Spleen (tissue), 11 donors: ENCODE measurements around the gene MBIP. TPM values are rescaled to one million over a fixed set of nuclear protein-coding genes. Genes with fewer than 3 reads are reported as not detected.

Experiments used
- DNase-seq: peaks from one replicate; pipeline ENCODE4 v3.0.0-alpha.2; 2020
- H3K27ac ChIP-seq, 8 donors: fragments of 200-600 bp; sonication (generic) in 7 of 8; 1 replicate in 4 of 8; 2 replicates in 4 of 8; pipeline versions ENCODE4 v1.5.0 to v1.8.0; 2016 to 2021; ENCODE audit warnings: inconsistent platforms in 4 of 8, mild to moderate bottlenecking in 4 of 8, moderate library complexity in 1 of 8
- H3K27me3 ChIP-seq, 7 donors: fragments of 200-600 bp; sonication (generic) in 6 of 7; replicated peaks in 1 of 7; 1 replicate in 4 of 7; 2 replicates in 3 of 7; pipeline versions ENCODE4 v1.5.0 to v1.8.0; 2016 to 2021; ENCODE audit warnings: inconsistent platforms in 3 of 7, mild to moderate bottlenecking in 1 of 7
- H3K36me3 ChIP-seq, 6 donors: fragments of 200-600 bp; sonication (generic) in 5 of 6; 1 replicate in 4 of 6; 2 replicates in 2 of 6; pipeline versions ENCODE4 v1.5.0 to v1.8.0; 2016 to 2021; ENCODE audit warnings: inconsistent platforms in 2 of 6
- H3K4me1 ChIP-seq, 6 donors: fragments of 200-600 bp; sonication (generic) in 5 of 6; 1 replicate in 3 of 6; 2 replicates in 3 of 6; pipeline versions ENCODE4 v1.5.0 to v1.8.0; 2016 to 2021; ENCODE audit warnings: inconsistent platforms in 3 of 6
- H3K4me3 ChIP-seq, 8 donors: fragments of 200-600 bp; sonication (generic) in 7 of 8; 1 replicate in 4 of 8; 2 replicates in 4 of 8; pipeline versions ENCODE4 v1.5.0 to v1.8.0; 2016 to 2021; ENCODE audit warnings: inconsistent platforms in 4 of 8, mild to moderate bottlenecking in 4 of 8, moderate library complexity in 2 of 8
- H3K9me3 ChIP-seq, 8 donors: fragments of 200-600 bp; sonication (generic) in 7 of 8; 1 replicate in 4 of 8; 2 replicates in 4 of 8; pipeline versions ENCODE4 v1.5.0 to v1.8.0; 2016 to 2021; ENCODE audit warnings: inconsistent platforms in 4 of 8
- CTCF ChIP-seq, 11 experiments: fragments of 200-600 bp in 7 of 11; fragments of 450-650 bp in 4 of 11; sonication (generic) in 4 of 11; IDR thresholded peaks in 8 of 11; conservative IDR thresholded peaks in 3 of 11; 1 replicate in 7 of 11; 2 replicates in 4 of 11; pipeline versions ENCODE4 v1.4.0 to v1.8.0; 2016 to 2021; ENCODE audit warnings: antibody characterized with exemption in 11 of 11, inconsistent platforms in 4 of 11, mild to moderate bottlenecking in 1 of 11
- POLR2A ChIP-seq, 3 donors: fragments of 450-650 bp; IDR thresholded peaks; one replicate each; pipeline ENCODE4 v1.5.1; 2017; ENCODE audit warnings: antibody characterized with exemption in 3 of 3, mild to moderate bottlenecking in 1 of 3
- POLR2AphosphoS5 ChIP-seq, 3 donors: sonication (generic); formaldehyde crosslinking; IDR thresholded peaks; one replicate each; pipeline ENCODE4 v1.5.1; 2017; ENCODE audit warnings: antibody characterized with exemption in 3 of 3
- WGBS, 5 donors: extraction: QIAGEN DNeasy Blood & Tissue Kit in 3 of 5; methylation state at CpG; one replicate each; pipeline versions ENCODE4 v1.1.5 to v1.1.7; 2013 to 2018; 5-methylcytosine and 5-hydroxymethylcytosine counted together
- intact Hi-C: fragments of 100-400 bp; cut with DNase I; formaldehyde crosslinking; loops from one replicate; pipeline ENCODE4 v1.15.0; 2023; ENCODE audit warnings: low total_unique reads
- polyA plus RNA-seq, 3 donors: library from polyadenylated mRNA; stranded (reverse); fragments of 200-250 nt; gene quantifications; one replicate each; pipeline ENCODE4 v1.2.1, GENCODE V29; 2013
- total RNA-seq, 7 donors: library from RNA; depleted of rRNA in 3 of 7; stranded (reverse); fragments of >200 nt in 3 of 7; fragmentation: NEBNext Ultra II Directional in 4 of 7; extraction: Animal tissue kit (Norgen Biotek cat#: 25700) in 4 of 7; gene quantifications; one replicate each; pipeline versions ENCODE4 v1.1.0 to v1.2.1, GENCODE V29; 2016 to 2021
- donor health status: healthy with polysubstance abuse.
- donor health status: DM: no; HTN: no; CAD: no; lungs with moderate emphysema.
- donor health status: DM: no; HTN: no; CAD: no.
- donor health status: Bipolar disorder and iron deficiency.
- donor health status: healthy.
- donor health status: DM: no; HTN: no; CAD: no.
- donor health status: DM: yes; HTN: yes; CAD: no.

Gene MBIP
- total and polyA plus RNA-seq, 10 donors = 13.2 to 23.8 (median 15.5) TPM

- H3K36me3 ChIP-seq = no peaks in the 10 kb centered on the region
- H3K27me3 ChIP-seq = peaks cover 0 to 54% (median 7%) of the 10 kb centered on the region in 7 donors
- no peak overlapping the region for H3K27ac ChIP-seq
- no peak overlapping the region for H3K4me3 ChIP-seq
- peaks cover 0 to 12% (median 5%) of the 10 kb centered on the region in 6 donors for H3K4me1 ChIP-seq
- 21 to 55% (median 28%) methylated on average over 1 of the region's 1 CpG for WGBS, 5 donors
- H3K9me3 ChIP-seq = no peaks in the 10 kb centered on the region
- DNase-seq = no peak
- TF ChIP-seq CTCF (IDR thresholded peaks at IDR 0.05 in 8 of 11, conservative IDR thresholded peaks at IDR 0.05 in 3 of 11) (no peak), POLR2AphosphoS5 (IDR thresholded peaks at IDR 0.05) (no peak), POLR2A (IDR thresholded peaks at IDR 0.05) (no peak)
- intact Hi-C loops = no loop called here
These were observed 49.2 kb downstream of the MBIP start for GRCh38 chr14:36271222-36271621.

- Histone ChIP-seq H3K9me3 (no peaks in the 10 kb centered on the region), H3K4me3 (no peak overlapping the region), H3K27ac (no peak overlapping the region), H3K36me3 (no peaks in the 10 kb centered on the region), H3K4me1 (peaks cover 0 to 12% (median 5%) of the 10 kb centered on the region in 6 donors), H3K27me3 (peaks cover 0 to 52% (median 7%) of the 10 kb centered on the region in 7 donors)
- DNase-seq = no peak
- WGBS, 5 donors = 65 to 93% (median 83%) methylated on average over 2 of the region's 2 CpGs
- intact Hi-C loops = no loop called here
- TF ChIP-seq POLR2A (IDR thresholded peaks at IDR 0.05) (no peak), POLR2AphosphoS5 (IDR thresholded peaks at IDR 0.05) (no peak), CTCF (IDR thresholded peaks at IDR 0.05 in 8 of 11, conservative IDR thresholded peaks at IDR 0.05 in 3 of 11) (no peak)
These were observed 50.2 kb downstream of the MBIP start for GRCh38 chr14:36270191-36270590.

- no peak for DNase-seq
- no peak overlapping the region for H3K27ac ChIP-seq
- H3K27me3 ChIP-seq = peaks cover 0 to 35% (median 7%) of the 10 kb centered on the region in 7 donors
- no peak overlapping the region for H3K4me3 ChIP-seq
- WGBS, 5 donors = 83 to 94% (median 85%) methylated on average over 3 of the region's 3 CpGs
- H3K9me3 ChIP-seq = no peaks in the 10 kb centered on the region
- H3K36me3 ChIP-seq = no peaks in the 10 kb centered on the region
- intact Hi-C loops = no loop called here
- H3K4me1 ChIP-seq = peaks cover 0 to 12% (median 5%) of the 10 kb centered on the region in 6 donors
- TF ChIP-seq CTCF (IDR thresholded peaks at IDR 0.05 in 8 of 11, conservative IDR thresholded peaks at IDR 0.05 in 3 of 11) (no peak), POLR2A (IDR thresholded peaks at IDR 0.05) (no peak), POLR2AphosphoS5 (IDR thresholded peaks at IDR 0.05) (no peak)
These were observed 52.3 kb downstream of the MBIP start for GRCh38 chr14:36268121-36268520.

GRCh38 chr14:36264595-36264994, 55.8 kb downstream of the MBIP start:
- WGBS, 5 donors = 93 to 96% (median 94%) methylated on average over 2 of the region's 2 CpGs
- TF ChIP-seq CTCF (IDR thresholded peaks at IDR 0.05 in 8 of 11, conservative IDR thresholded peaks at IDR 0.05 in 3 of 11) = no peak
- TF ChIP-seq POLR2A (IDR thresholded peaks at IDR 0.05) = no peak
- TF ChIP-seq POLR2AphosphoS5 (IDR thresholded peaks at IDR 0.05) = no peak
- Histone ChIP-seq H3K36me3 (no peaks in the 10 kb centered on the region), H3K4me1 (no peaks in the 10 kb centered on the region), H3K4me3 (no peak overlapping the region), H3K27me3 (peaks cover 0 to 8% (median 0%) of the 10 kb centered on the region in 7 donors), H3K9me3 (no peaks in the 10 kb centered on the region), H3K27ac (no peak overlapping the region)
- intact Hi-C loops = no loop called here
- no peak for DNase-seq
